IPS-20b (cell line): ENCODE data around the gene OAS3.
"Not testable (repeated sequence)": the region's sequence is repeated elsewhere in the genome, so short reads cannot be mapped to it uniquely, and the experiment has no call there.

Source experiments
- H3K27ac ChIP-seq: one replicate; pipeline ENCODE4 v1.5.1; 2013; ENCODE audit warnings: low read length
- H3K27me3 ChIP-seq: 2 replicates; pipeline ENCODE4 v1.6.1; 2013; ENCODE audit warnings: mild to moderate bottlenecking, low read length, inconsistent platforms; ENCODE audit not compliant: insufficient read depth
- H3K36me3 ChIP-seq: 2 replicates; pipeline ENCODE4 v1.6.1; 2013; ENCODE audit warnings: low read depth, mild to moderate bottlenecking, inconsistent platforms, low read length, moderate library complexity; ENCODE audit not compliant: insufficient read depth
- H3K4me1 ChIP-seq: 2 replicates; pipeline ENCODE4 v1.6.1; 2013; ENCODE audit warnings: mild to moderate bottlenecking, control low read depth, inconsistent platforms, low read length, moderate library complexity; ENCODE audit not compliant: insufficient read depth
- H3K4me3 ChIP-seq: 2 replicates; pipeline ENCODE4 v1.5.1; 2013; ENCODE audit warnings: mild to moderate bottlenecking, low read length, inconsistent platforms
- H3K9ac ChIP-seq: 2 replicates; pipeline ENCODE4 v1.6.1; 2013; ENCODE audit warnings: low read depth, mild to moderate bottlenecking, inconsistent platforms, low read length, moderate library complexity
- H3K9me3 ChIP-seq: 2 replicates; pipeline ENCODE4 v1.6.1; 2013; ENCODE audit warnings: mild to moderate bottlenecking, low read depth, low read length, inconsistent platforms; ENCODE audit not compliant: insufficient read depth

OAS3 gene

GRCh38 chr12:112906712-112907414 lies 31.4 kb upstream of the OAS3 start, which contains the start of gene OAS1:
Gene OAS1 (plus strand): TSS chr12:112906962. CDS start chr12:112907040, 78 bp downstream.
- Histone ChIP-seq H3K27me3 (no peaks in the 10 kb centered on the region), H3K4me1 (no peaks in the 10 kb centered on the region; the same call in 1 of the 2 replicates), H3K4me3 (no peak within 1 kb of the TSS), H3K36me3 (no peaks in the 10 kb centered on the region), H3K27ac (no peak within 1 kb of the TSS), H3K9me3 (no peaks in the 10 kb centered on the region; the same call in 1 of the 2 replicates), H3K9ac (no peak within 1 kb of the TSS)

GRCh38 chr12:112907415-112908157 lies 30.7 kb upstream of the OAS3 start:
- H3K9me3 ChIP-seq, result peaks cover 3% of the 10 kb centered on the region
- H3K4me1 ChIP-seq, result no peaks in the 10 kb centered on the region; the same call in 1 of the 2 replicates
- H3K27me3 ChIP-seq, result no peaks in the 10 kb centered on the region
- H3K27ac ChIP-seq, result no peak overlapping the region
- H3K9ac ChIP-seq, result no peak overlapping the region
- H3K36me3 ChIP-seq, result no peaks in the 10 kb centered on the region
- H3K4me3 ChIP-seq, result no peak overlapping the region

- H3K36me3 ChIP-seq, result no peaks in the 10 kb centered on the region
- H3K27me3 ChIP-seq, result no peaks in the 10 kb centered on the region
- H3K4me1 ChIP-seq, result no peaks in the 10 kb centered on the region; the same call in 1 of the 2 replicates
- peaks cover 13% of the 10 kb centered on the region for H3K9me3 ChIP-seq
- no peak overlapping the region for H3K4me3 ChIP-seq
- H3K9ac ChIP-seq, result no peak overlapping the region
- no peak overlapping the region for H3K27ac ChIP-seq
These were observed 29.7 kb upstream of the OAS3 start for GRCh38 chr12:112908548-112908947.

GRCh38 chr12:112909693-112910092 lies 28.6 kb upstream of the OAS3 start:
- H3K27me3 ChIP-seq, result no peaks in the 10 kb centered on the region
- no peak overlapping the region for H3K9ac ChIP-seq
- H3K27ac ChIP-seq, result no peak overlapping the region
- peaks cover 20% of the 10 kb centered on the region for H3K9me3 ChIP-seq
- no peaks in the 10 kb centered on the region; the same call in 1 of the 2 replicates for H3K4me1 ChIP-seq
- H3K36me3 ChIP-seq, result no peaks in the 10 kb centered on the region
- H3K4me3 ChIP-seq, result no peak overlapping the region

- Histone ChIP-seq H3K27ac (no peak overlapping the region), H3K27me3 (no peaks in the 10 kb centered on the region), H3K9ac (no peak overlapping the region), H3K9me3 (peaks cover 20% of the 10 kb centered on the region), H3K36me3 (no peaks in the 10 kb centered on the region), H3K4me3 (no peak overlapping the region), H3K4me1 (no peaks in the 10 kb centered on the region)
These were observed 25.1 kb upstream of the OAS3 start for GRCh38 chr12:112913038-112913688.

- H3K36me3 ChIP-seq, H3K4me3 ChIP-seq, H3K9ac ChIP-seq, H3K4me1 ChIP-seq, H3K27me3 ChIP-seq, H3K27ac ChIP-seq: not testable (repeated sequence)
- peaks cover 20% of the 10 kb centered on the region for H3K9me3 ChIP-seq
These were observed 24.4 kb upstream of the OAS3 start for GRCh38 chr12:112913888-112914287.

GRCh38 chr12:112916270-112916669 lies 22.0 kb upstream of the OAS3 start:
- Histone ChIP-seq H3K4me1 (no peaks in the 10 kb centered on the region), H3K4me3 (no peak overlapping the region), H3K9ac (no peak overlapping the region), H3K9me3 (peaks cover 20% of the 10 kb centered on the region), H3K36me3 (no peaks in the 10 kb centered on the region), H3K27ac (no peak overlapping the region), H3K27me3 (no peaks in the 10 kb centered on the region)

GRCh38 chr12:112919121-112919520 lies 19.2 kb upstream of the OAS3 start:
- H3K9me3 ChIP-seq, result peaks cover 2% of the 10 kb centered on the region; the same call in 1 of the 2 replicates
- no peaks in the 10 kb centered on the region for H3K27me3 ChIP-seq
- H3K9ac ChIP-seq, result no peak overlapping the region
- no peaks in the 10 kb centered on the region for H3K4me1 ChIP-seq
- no peak overlapping the region for H3K27ac ChIP-seq
- H3K4me3 ChIP-seq, result no peak overlapping the region
- no peaks in the 10 kb centered on the region for H3K36me3 ChIP-seq

GRCh38 chr12:112924986-112925385 lies 13.3 kb upstream of the OAS3 start:
- H3K4me3 ChIP-seq, result no peak overlapping the region
- H3K27ac ChIP-seq, result no peak overlapping the region
- H3K27me3 ChIP-seq, result no peaks in the 10 kb centered on the region
- H3K36me3 ChIP-seq, result no peaks in the 10 kb centered on the region
- 0 out of 2 replicates have a peak, but pooled peaks cover 4% of the 10 kb centered on the region for H3K9me3 ChIP-seq
- H3K9ac ChIP-seq, result no peak overlapping the region
- no peaks in the 10 kb centered on the region for H3K4me1 ChIP-seq

GRCh38 chr12:112926416-112927033 lies 11.7 kb upstream of the OAS3 start:
- H3K27ac ChIP-seq, result not testable (repeated sequence)

GRCh38 chr12:112927475-112927874 lies 10.8 kb upstream of the OAS3 start:
- Histone ChIP-seq H3K4me1 (no peaks in the 10 kb centered on the region), H3K9me3 (0 out of 2 replicates have a peak, but pooled peaks cover 4% of the 10 kb centered on the region), H3K27me3 (no peaks in the 10 kb centered on the region), H3K36me3 (no peaks in the 10 kb centered on the region), H3K4me3 (no peak overlapping the region), H3K9ac (no peak overlapping the region), H3K27ac (no peak overlapping the region)

More at GRCh38 chr12:112926416-112927033, 11.7 kb upstream of the OAS3 start:
- not testable (repeated sequence) for H3K4me3 ChIP-seq, H3K4me1 ChIP-seq, H3K9ac ChIP-seq, H3K9me3 ChIP-seq, H3K27me3 ChIP-seq, H3K36me3 ChIP-seq
